Measurements from ENCODE around the gene DCK.
"Not testable (repeated sequence)": the region's sequence is repeated elsewhere in the genome, so short reads cannot be mapped to it uniquely, and the experiment has no call there.

Gene DCK

DNA sequence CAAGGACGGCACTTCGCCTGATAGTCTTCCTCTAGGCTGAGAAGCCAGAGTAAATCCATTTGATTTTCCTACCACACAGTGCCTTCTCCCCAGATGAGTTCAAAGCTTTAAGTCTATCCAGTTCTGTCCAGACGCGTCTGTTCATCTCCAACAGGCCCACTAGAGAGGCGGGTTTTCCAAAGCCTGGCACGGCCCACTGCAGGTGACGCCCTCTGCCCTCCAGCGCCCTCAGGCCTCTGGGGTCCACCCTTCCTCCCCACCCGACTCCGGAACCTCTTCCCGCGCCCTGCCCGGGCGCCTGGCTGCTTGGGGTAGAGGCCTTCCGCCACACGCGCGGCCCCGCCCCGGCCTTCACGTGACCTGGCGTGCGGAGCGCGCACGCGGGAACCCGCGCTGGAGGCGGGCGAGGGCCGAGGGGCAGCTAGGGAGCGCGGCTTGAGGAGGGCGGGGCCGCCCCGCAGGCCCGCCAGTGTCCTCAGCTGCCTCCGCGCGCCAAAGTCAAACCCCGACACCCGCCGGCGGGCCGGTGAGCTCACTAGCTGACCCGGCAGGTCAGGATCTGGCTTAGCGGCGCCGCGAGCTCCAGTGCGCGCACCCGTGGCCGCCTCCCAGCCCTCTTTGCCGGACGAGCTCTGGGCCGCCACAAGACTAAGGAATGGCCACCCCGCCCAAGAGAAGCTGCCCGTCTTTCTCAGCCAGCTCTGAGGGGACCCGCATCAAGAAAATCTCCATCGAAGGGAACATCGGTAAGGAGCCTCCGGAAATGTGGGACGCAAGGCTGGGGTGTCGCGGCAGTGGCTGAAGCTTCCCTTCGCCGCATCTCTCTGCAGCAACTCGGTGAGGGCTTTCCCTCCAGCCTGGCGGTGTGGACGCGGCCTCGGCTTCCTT lies at the start of gene DCK:
TSS of gene DCK (plus strand) at position 469 of the 888 bp plus-strand sequence. CDS start at position 656, 187 bp downstream.
- peak; percentile 96 for DNase-seq

DNA sequence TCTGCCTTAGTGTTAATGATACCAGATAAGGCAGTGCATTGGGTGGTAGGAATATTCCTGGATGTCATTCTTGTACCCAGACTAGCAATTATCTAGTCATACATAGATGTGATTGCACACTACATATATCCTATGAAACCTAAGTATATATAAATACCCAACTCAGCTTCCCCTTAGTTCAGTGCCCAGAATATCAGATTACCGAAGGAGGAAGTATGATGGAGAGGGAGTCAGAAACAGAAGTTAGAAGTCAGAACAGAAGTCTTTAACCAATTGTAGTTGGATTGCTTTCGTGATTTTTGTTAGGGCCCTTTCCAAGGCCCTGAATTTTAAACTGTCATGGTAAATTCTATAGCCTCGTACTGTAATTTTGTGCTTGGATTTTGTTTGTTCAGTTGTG lies 48.4 kb upstream of the DCK start:
- no peak for DNase-seq

DNA sequence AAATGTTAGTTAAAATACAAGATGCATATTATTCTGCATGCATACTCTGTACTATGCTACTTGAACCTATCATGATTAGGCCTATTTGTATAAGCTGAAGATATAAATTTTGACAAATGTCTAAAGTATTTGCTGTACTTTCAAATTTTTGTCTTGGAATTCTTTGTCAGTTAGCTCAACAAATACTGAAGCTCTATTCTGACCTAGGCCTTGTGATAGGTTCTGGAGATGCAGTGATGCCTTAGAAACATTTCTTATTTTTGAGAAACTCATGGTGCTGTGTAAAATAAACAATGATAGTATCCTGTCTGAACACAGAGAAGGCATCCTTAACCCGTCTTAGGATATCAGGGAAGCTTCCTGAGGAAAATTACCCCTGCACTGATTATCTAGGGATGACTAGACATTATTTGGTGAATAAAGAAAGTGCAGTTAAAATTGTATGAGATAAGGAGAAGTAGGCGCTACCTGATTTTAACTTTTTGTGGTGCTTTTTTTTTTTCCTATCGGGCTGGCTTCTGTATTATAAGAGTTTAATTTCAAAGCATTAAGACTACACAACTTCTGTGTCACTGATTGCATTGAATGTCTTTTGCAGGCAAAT lies 47.9 kb upstream of the DCK start:
- no peak for DNase-seq

DNA sequence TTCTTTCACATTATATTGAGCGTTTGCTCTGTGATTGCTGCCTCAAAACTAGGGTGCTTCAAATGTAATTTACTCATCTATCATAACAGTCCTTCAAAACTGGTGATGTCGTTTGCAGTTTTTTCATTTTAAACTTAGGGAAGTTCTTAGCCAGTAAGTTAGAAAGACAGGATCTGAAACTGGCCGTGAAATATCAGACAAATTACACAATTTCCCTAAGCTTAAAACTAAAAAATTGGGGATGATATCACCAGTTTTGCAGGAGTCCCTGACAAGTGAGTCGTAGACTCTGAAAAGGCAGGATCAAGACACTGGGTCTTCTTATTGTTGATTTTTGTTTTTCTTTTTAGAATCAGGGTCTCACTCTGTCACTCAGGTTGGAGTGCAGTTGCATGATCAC lies 46.5 kb upstream of the DCK start:
- no peak for DNase-seq

DNA sequence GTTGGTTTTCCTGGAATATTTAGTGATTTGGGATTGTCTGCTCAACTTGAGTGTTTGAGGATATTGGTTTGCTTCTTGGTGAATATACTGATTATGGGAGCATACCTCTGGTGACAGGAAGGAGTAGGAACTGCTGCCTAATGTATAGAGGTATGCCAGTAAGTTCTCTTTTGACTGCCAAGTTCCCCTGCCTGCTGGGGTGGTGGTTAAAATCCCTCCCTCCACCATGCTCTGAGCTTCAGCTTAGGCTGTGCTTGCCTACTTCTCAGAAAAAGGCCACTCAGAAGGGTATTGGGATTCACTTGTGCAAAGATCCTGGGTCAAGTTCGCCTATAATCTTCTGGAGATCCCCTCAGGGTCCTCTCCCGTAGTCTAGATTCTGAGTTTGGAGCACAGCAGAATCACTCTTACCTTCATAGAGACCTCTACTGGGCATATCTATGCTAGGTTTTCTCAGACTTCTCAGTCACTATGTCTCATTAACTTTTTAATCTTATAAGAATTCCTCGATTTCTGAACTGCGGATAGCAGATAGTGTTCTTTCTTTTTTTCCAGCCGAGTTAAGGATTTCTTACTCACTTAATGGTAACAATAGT lies 44.7 kb upstream of the DCK start:
- DNase-seq: no peak

DNA sequence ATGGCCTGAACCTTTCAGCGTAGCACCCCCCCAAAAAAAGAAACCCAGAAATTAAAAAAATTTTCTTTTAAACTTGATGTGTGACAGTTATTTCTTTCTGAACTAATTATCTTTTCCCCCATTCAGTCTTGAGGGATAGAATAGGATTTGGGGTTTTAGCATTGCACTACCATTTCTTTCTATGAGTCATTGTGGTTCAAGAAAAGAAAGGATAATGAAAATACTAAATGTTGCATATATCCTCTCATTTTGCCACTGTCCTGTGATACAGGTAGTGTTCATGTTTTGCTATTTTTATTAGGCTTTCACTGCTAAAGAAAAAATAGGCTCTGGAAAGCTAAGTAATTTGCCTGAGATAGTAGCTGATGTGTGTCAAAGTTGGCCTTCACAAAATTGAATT lies 39.4 kb upstream of the DCK start:
- no peak for DNase-seq

DNA sequence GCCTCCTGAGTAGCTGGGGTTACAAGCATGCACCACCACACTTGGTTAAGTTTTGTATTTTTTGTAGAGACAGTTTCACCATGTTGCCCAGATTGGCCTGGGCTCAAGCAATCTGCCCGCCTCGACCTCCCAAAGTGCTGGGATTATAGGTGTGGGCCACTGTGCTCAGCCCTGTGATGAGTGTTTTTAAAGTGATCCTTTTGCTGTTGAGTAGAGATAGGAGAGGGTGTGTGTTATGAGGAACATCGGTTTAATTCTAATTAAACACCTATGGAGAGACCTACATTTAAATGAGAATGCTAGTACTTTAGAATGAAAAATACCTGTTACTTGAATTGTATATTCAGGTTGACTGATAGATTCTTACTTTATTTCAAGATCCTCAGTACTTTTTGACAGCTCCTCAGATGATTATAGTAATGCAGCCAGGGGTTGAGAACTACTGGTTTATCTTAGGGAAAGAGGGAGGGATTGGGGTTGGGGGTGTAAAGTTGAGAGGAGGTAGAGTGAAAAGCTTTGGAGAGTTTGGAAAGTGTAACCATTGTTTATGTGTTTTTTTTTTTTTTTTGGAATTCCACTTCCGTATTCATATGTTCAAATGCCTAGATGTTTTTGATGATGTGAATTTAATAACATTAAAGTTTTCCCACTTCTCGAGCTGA lies 36.8 kb upstream of the DCK start:
- no peak for DNase-seq

DNA sequence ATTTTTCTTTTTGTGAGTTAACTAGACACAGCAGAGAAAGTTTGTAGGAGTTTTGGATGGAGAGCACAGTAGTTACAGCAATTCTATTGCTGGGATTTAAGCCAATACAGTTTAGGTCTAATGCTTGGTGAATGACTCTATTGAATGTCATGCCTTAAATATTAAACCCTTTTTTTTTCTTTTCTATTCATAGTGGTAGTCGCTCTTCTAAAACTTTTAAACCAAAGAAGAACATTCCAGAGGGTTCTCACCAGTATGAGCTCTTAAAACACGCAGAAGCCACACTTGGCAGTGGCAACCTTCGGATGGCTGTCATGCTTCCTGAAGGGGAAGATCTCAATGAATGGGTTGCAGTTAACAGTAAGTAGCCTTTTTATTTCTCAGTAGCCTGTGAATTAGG lies 34.8 kb upstream of the DCK start:
- no peak for DNase-seq

DNA sequence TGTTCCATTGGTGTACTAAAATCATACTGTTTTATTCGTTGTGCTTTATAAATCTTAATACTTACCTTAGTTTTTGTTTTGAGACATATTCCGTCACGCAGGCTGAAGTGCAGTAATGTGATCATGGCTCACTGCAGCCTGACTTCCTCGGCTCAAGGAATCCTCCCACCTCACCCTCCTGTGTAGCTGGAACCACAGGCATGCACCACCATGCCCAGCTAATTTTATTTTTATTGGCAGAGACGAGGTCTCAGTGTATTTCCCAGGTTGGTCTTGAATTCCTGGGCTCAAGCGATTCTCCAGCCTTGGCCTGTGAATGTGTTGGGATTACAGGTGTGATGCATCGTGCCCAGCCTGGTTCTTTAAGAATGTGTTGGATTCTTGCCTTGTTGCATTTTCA lies 24.4 kb upstream of the DCK start:
- DNase-seq: no peak

DNA sequence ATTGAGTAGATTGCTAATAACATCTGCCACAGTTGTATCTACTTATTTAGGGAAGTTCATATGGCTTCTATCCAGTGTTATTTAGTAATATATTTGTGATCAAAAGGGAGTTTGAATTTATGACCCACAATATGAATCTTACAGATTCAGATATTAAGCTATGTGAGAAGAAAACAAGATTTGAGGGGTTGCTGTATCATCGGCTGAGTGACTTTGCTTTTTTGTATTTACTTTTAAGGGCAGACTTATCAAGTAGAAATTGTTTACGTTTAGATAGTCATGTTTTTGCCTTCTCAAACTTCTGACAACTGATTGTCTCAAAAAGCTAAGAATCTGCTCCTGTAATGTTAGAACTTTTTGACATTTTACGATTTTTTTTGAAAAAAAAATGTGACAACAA lies 17.2 kb upstream of the DCK start:
- no peak for DNase-seq

DNA sequence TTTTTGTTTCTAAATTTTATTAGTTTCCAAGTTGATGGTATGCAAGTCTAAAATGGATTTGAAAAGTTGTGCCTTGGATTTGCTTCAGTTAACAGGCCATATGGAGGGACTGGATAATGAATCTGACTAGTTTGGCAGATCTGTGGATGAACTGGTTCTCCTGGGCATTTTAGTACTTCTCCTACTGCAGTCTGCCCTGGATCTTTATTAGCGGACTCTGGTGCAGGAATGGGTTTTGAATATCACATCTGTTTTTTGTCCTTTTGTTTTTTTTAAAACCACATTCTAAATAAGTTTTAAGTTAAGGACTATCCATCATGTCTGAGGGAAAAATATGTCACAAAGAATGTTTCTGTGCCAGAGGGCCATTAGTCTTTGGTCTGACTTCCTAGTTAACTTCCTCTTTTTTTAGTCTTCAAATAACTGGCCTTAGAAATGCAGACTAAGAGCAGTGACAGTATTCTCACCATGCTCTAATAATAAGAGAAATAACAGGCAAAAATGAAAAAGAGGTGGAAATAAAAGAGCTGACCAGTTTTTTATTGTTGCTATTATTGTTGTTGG lies 13.9 kb upstream of the DCK start:
- no peak for DNase-seq

DNA sequence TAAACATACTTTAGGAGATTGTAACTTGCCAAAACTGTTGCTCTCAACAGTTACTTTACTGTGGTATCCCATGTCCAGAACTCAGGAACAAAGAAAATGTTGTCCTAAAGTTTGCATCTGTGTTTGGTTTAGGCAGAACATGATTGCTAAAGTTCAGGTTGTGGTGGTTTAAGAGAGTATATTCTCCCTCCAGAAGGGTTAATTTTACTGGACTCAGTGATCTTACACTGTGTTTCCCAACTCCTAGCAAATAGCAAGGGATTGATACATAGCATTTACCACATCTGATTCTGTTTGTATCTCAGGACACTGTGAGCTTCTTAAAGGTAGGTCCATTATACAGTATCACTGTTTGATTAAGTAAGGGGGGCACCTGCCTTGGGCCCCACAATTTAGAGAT lies 13.3 kb upstream of the DCK start:
- DNase-seq: no peak

DNA sequence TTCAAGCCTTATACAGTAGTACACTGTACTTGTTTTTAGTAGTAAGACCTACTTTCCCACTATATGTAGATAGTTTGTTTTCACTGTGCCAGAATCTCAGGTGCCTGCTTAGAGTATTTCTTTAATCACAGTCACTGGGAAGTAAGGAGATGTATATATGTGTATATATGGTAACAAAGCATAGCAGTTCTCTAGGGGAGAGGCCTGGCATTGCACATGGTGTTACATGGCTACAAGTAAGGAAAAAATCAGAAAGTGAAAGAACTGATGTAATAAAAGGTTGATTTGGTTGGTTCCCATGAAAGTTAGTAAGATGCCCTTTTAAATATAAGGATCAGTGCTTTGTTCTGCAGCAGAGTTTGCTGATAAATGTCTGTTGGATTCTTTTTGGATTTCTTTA lies 9.3 kb upstream of the DCK start:
- DNase-seq: no peak

DNA sequence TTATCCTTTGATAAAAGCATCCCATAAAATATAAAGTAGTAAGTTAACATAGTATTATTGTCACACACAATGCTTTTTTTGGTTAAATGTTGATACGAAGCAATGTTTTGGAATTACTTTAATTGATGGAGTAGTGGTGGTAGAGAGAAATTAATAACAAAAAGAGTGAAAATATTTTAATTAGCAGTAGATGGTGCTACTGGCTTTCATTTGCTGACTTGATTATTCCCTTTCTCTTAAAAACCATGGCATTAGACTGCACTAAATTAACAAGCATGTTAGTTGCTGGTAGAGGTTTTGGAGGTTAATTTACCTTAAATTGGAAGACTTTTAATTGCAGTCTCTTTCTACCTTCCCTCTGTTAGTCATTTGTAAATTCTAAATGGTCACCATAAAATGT lies 8.9 kb upstream of the DCK start:
- DNase-seq: no peak

DNA sequence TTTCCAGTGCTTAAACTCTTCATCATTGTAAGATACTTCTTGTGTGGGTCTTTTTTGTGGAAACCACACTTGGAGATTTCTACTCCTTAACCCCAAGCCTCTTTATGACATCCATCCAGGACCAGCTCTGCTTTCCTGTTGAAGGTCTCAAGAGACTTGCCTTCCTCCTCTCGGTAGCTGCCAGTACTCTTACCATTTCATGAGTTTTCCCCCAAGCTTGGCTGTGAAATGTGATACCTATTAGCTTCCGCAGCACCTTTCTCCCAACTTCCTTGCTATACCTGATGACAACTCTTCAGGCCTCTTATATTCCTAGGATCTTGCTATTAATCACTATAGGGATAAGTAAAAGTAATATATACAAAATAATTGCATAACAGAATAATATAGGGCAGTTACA lies 1.9 kb upstream of the DCK start:
- DNase-seq: no peak

DNA sequence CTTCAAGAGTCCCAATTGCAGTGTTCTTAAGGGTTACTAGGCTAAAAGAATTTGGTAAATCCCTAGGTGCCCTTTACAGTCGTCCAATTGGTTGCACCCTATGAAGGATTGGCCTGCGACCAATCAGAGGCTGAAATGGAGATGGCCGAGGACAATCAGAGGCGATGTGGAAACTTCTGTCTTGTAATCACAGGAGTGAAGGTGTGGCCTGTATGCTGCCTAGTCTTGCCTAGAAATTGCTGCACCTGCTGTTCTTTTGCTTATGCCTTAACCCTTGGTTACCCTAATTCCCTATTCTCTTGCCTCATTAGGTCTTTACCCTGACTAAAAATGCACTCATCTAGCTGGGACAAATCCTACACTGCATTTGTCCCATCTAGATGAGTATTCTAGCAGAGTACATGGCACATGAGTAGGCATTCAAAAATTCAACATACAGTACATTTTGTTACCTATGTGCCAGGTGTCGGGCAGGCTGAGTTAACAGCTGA lies 1.0 kb upstream of the DCK start:
- DNase-seq: peak; percentile 53

DNA sequence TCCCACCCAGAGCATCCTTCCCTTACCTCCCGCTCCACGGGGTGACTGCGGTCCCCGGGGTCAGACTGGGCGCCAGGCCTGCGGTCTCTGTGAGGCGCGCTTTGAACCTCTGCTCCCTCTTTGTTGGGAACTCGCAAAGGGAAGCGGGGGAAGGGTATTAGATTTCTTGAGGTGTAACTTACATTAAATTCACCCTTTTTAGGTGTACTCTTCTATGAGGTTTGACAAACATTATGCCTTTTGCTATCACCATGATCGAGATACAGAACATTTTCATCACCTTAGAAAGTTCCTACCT lies 569 bp downstream of the DCK start:
- no peak for DNase-seq

DNA sequence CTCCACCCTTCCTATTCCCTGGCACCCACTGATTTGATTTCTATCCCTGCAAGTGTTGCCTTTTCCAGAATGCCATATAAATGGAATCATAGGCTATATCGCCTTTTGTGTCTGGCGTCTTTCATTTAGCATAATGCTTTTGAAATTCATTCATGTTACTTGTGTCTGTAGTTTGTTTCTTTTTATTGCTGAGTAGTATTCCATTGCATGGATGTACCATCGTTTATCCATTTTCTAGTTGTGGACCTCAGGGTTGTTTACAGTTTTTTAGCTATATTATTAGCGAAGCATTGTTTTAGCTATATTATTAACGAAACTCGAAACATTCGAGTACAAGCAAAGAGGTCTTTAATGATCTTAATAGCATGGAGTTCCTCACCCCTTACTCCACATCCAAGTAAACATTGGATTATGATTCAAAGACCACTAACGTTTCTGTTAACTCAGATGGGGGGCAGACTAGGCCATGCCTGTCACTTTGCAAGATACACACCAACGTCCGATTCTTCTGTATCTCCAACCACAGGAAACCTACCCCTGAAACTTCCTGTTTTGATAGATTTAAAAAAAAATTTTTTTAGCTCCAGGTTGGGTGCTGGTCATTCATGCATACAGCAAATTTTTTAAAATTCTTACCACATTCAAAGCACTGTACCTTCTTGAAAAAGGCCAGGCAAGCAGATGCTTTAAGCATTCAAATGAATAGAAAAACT lies 1.1 kb downstream of the DCK start:
- no peak for DNase-seq

DNA sequence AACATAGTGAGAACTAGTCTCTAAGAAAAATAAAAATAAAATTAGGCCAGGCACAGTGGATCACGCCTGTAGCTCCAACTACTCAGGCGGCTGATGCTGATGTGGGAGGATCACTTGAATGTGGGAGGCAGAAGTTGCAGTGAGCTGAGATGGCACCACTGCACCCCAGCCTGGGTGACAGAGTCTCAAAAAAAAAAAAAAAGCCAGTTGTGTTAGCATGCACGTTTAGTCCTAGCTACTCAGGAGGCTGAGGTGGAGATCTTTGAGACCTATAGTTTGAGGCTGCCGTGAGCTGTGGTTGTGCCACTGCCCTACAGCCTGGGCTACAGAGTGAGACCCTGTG lies 2.5 kb downstream of the DCK start:
- no peak for DNase-seq

DNA sequence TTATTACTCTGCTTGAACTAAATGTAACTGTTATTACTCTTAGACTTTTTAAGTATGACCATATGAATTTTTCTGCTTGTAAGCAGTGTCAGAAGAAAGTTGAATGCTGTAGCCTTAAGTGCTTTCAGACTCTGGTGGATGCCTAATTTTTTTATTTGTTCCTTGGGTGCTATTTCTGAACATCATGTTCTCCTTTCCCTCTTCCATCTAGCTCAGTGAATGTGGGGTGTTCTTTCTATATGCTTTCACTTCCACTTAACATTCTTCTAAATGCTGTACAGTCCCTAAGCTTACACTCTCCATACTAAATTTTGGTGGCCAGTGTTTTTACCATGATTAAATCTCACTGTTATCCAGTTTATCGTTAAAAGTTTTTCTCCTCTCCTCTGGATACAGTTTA lies 3.6 kb downstream of the DCK start:
- no peak for DNase-seq

DNA sequence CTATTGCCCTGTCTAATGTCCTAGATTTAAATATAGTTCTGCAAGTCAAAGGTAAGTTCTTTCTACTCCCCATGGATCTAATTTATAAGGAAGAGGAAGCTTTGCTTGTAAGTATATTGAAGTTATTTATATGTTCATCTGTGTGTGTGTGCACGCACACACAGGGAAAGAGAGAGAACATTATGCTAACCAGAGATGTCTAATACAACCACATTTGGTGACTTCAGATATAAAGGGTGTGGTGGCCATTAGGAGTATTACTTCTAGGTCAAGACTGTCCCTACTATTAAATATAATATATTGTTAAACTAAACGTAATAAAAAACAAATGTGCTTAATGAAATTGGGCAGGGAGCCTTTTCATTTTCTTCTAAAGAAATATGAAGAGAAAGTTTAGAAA lies 4.1 kb downstream of the DCK start:
- DNase-seq: no peak

DNA sequence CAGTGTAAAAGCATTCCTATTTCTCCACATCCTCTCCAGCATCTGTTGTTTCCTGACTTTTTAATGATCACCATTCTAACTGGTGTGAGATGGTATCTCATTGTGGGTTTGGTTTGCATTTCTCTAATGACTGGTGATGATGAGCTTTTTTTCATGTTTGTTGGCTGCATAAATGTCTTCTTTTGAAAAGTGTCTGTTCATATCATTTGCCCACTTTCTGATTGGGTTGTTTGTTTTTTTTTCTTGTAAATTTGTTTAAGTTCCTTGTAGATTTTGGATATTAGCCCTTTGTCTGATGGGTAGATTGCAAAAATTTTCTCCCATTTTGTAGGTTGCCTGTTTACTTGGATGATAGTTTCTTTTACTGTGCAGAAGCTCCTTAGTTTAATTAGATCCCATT lies 6.2 kb downstream of the DCK start:
- not testable (repeated sequence) for DNase-seq

DNA sequence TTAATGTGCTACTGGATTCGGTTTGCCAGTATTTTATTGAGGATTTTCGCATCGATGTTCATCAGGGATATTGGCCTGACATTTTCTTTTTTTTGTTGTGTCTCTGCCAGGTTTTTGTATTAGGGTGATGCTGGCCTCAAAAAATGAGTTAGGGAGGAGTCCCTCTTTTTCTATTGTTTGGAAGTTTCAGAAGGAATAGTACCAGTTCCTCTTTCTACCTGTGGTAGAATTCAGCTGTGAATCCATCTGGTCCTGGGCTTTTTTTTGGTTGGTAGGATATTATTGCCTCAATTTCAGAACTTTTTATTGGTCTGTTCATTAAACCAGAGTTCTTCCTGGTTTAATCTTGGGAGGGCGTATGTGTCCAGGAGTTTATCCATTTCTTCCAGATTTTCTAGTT lies 7.9 kb downstream of the DCK start:
- DNase-seq: not testable (repeated sequence)

Data from NCI-H146 (cell line).